Measurements from ENCODE around the gene C20orf202.
A peak's percentile ranks its signal among the peaks of the same experiment; 100 is the strongest.

C20orf202 gene

GRCh38 chr20:1185316-1185741 is 17.9 kb upstream of the C20orf202 start:
- no peak for DNase-seq

DNA sequence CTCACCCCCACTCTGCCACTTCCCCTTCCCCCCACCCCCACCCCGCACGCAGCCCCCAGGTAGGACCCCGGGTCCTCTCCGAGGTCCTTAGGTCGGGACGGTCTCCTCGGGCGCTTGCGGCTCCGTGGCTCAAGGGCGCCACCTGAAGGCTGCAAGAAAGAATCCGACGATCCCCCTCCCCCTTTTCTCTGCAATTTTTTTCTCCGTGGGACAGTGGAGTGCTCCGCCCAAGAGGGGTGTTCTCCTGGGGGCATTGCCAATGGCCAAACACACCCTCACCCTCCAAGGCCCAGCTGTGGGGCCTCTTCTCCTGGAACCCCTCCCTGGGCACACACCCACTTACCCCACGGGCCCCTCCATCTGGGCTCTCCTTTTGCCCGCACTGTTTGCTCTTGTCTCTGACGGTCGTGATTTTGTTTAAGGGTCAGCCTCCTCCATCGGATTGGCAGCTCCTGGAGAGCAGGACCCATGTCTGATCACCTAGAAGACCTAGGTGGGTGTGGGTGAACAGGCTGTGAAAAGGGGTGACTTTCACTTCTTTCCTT is 17.4 kb upstream of the C20orf202 start:
- peak; percentile 39 for DNase-seq

DNA sequence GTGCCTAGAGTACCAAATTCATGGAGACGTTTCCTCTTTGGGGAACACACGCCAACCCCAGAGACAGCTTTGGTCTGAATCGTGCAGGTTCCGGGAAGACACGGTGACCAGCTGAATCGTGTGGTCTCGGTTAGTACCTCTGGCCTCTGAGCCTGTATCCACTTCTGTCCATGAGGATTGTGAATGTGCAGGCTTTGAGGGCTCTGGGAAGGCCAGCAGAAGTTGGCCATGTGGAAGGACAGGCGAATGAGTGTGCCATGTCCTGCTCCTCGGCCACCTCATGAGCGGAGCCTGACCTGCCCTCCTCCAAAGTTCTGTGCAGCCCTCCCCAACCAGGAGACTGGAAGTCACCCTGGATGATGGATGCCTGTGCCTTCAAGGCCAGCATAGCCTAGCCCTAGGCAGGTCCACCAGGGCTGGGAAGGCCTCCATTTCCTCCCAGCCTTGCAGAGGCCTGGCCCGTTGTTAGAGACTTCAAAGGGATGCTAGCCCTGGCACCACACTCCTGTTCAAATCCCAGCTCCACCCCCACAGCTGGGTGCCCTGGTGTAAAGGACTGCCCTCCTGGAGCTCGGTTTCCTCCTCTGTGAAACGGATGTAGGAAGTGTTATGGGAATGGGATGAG is 16.8 kb upstream of the C20orf202 start:
- DNase-seq, result no peak

- no peak for DNase-seq
Observed at GRCh38 chr20:1187605-1188171, 15.6 kb upstream of the C20orf202 start.

DNA sequence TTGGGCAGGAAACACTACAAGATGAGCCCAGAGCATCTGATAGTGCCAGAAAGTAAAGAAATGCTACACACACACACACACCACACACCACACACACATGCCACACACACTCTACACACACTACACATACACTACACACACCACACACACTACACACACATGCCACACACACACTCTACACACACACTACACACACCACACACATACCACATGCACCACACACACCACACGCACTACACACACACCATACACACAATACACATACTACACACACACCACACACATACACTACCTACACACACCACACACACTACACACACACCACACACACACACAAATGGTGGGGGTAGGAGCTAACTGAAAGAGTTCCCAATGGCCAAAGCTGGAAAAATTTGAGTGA is 14.9 kb upstream of the C20orf202 start:
- DNase-seq, result no peak

DNA sequence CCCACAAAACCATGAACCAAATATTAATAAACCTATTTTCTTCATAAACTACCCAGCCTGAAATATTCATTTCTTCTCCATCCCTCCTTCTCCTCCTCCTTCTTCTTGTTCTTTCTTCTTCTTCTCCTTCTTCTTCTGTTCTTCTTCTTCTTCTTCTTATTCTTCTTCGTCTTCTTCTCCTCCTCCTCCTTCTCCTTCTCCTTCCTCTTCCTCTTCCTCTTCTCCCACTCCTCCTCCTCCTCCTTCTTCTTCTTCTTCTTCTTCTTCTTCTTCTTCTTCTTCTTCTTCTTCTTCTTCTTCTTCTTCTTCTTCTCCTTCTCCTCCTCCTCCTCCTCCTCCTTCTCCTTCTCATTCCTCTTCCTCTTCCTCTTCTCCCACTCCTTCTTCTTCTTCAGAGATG is 13.4 kb upstream of the C20orf202 start:
- DNase-seq, result no peak

- no peak for DNase-seq
Observed at GRCh38 chr20:1190847-1191246, 12.4 kb upstream of the C20orf202 start.

DNA sequence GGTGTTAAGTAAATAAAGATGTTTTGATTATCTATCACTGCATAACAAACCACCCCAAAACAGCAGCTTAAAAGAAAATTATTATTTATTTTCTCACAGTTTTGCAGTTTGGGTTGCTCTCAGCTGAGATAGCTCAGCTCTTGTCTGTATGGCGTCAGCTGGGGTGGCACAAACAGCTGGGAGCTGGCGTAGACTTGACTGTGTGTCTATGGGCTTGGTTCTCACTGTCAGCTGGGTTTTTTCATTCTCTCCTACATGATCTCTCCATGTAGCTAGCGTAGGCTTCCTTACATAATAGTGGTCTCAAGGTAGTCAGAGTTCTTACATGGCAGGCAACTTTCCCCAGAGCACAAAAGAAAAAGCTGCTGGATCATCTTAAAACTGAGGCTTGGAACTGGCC is 12.0 kb upstream of the C20orf202 start:
- DNase-seq, result no peak

- DNase-seq, result no peak
Observed at GRCh38 chr20:1195226-1195625, 8.0 kb upstream of the C20orf202 start.

DNA sequence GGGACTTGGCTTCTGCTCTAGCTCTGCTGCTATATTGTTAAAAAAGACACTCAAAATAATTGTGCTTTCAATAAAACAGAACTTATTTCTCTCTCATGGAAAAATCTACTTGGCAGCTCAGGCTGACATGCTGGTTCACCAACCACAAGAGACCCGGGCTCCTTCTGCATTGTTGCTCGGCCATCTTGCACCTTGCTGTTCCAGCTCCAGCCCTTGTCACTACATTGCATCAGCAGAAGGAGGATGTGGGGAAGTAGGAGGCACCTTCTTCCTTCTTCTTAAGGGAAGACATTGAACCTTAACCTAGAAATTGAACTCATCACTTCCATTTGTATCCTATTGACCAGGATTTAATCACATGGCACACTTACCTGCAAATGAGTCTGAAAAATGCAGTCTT is 6.6 kb upstream of the C20orf202 start:
- no peak for DNase-seq

- DNase-seq, result no peak
Observed at GRCh38 chr20:1197801-1198200, 5.5 kb upstream of the C20orf202 start.

GRCh38 chr20:1198751-1199150 is 4.5 kb upstream of the C20orf202 start:
- no peak for DNase-seq

DNA sequence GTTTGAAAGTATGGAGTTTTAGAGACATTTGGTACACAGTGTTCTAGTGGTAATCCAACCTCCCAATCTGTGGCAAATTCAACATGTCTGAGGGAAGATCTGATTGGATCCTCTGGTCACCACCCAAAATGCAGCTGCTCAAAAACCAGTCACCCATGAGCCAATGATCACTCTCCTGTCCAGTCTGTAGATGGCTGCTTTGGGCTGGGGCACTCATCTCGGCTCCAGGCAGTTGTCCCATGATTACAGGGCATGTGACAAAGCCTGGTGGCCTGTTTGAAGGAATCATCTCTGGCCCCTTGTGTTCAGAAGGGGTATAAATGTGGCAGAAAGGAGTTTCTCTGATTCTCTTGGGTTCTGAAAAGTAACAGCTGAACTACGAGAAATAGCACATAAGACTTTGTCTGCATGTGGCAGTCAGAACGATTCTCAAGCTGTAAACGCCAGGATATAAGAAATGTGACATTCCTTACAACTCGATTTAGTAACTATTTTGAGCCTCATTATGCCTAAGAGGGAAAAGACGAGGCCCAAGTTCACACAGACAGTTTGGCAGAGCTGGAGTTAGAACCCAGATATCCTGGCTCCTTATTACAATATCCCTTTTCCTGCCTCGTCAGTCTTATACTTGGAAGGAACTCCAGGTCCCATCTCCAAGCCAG is 3.9 kb upstream of the C20orf202 start:
- DNase-seq, result no peak

DNA sequence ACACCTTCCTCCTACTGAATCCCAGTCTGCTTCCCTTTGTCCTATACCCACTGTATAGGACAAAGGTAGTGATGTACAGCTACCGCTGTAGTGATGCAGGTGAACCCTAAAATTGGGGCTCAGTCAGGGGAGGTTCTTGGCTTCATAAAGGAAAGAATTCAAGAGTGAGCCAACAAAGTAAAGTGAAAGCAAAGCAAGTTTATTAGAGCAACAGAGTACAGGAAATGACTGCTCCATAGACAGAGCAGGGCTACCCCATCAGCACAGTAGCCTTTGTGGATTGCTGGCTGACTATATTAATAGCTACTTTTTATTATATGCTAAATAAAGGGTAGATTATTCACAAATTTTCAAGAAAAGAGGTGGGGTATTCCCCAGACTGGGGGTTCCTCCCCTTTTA is 3.3 kb upstream of the C20orf202 start:
- no peak for DNase-seq

- no peak for DNase-seq
Observed at GRCh38 chr20:1203630-1204029, 376 bp downstream of the C20orf202 start.

- no peak for DNase-seq
Observed at GRCh38 chr20:1204113-1204512, 859 bp downstream of the C20orf202 start.

DNA sequence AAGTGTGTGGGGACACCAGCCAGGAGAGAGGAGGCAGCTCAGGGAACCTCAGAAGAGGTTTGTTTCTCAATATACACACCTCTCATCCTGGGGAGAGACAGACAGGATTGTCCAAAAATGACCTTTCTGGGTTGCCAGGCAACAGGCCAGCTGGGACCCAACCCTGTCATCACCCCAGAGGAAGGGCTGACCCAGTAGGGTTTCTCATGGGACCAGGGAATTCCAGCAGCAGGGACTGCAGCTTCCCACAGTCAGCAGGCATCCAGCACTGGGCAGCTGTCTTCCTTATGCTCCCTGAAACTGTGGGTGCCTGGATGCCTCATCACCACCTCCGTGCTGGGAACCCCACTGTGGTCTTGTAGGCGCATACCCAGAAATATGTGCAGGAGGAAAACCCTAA is 1.3 kb downstream of the C20orf202 start:
- no peak for DNase-seq

DNA sequence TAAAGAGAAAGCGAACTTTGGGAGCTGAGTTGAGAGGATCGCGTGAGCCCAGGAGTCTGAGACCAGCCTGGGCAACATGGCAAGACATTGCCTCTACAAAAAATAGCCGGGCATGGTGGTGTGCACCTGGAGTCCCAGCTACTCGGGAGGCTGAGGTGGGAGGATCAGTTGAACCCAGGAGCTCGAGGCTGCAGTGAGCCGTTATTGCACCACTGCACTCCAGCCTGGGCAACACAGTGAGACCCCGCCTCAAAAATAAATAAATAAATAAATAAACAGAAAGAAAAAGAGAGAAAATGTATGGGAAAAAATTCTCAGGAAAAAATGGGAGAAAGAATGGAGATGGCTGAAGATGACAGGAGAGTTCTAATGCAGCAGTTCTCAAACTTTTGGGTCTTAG is 2.5 kb downstream of the C20orf202 start:
- DNase-seq, result no peak

DNA sequence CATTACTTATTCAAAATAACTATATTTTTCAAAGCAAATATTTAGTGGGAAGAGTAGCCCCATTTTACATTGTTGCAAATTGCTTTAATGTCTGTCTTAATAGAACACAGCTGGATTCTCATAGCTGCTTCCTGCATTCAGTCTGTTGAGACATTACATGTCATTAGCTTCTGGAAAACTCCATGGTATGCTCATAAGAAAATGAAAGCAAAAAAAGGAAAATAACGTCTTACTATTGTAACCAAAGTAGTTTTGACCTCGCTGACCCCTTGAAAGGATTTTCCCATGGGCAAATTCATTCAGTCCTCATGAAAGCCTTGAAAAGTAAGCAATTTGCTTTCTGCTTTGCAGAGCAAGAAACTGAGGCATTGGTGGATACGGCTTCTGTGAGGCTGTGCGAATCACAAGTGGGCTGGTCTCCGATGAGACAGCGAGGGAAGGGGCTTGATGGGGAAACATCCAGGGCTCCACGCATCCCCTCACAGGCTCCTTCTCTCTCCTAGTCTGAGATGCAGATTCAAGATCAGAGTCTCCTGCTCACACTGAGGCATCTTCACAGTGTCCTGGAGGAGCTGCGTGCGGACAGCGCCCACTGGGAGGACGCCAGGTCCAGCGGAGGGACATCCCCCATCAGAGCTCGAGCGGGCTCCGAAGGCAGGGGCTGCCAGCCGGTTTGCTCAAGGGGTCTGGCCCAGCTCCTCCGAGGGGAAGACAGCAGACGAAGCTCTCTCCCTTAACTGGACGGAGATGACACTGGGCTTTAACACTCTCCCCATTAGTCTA is 3.3 kb downstream of the C20orf202 start:
- DNase-seq, result no peak

DNA sequence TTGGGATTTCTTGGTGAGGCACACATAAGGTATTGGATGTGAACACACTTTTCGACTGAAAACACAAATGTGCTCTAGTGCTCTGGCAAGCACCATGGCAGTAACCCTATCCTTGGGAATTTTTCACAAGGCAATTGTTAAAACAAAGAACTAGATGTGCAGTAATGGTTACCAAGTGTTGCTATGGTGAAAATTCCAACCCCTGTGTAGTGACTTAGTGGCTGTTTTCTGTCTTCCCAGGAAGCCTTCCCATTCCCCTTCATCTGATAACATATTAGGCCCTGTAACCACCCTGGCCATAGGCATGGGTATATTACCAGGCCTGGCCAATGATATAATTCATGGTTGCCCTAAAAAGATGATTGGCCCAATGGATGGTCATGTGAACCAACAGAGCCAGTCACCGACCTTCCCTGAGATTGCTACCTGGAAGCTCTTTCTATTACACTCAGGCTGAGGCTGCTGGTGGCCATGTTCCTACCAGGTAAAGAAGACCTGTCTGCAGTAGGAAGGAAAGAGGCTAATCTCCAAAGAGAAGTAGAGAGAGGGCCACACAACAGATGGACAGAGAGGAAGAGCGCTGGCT is 4.1 kb downstream of the C20orf202 start:
- no peak for DNase-seq

DNA sequence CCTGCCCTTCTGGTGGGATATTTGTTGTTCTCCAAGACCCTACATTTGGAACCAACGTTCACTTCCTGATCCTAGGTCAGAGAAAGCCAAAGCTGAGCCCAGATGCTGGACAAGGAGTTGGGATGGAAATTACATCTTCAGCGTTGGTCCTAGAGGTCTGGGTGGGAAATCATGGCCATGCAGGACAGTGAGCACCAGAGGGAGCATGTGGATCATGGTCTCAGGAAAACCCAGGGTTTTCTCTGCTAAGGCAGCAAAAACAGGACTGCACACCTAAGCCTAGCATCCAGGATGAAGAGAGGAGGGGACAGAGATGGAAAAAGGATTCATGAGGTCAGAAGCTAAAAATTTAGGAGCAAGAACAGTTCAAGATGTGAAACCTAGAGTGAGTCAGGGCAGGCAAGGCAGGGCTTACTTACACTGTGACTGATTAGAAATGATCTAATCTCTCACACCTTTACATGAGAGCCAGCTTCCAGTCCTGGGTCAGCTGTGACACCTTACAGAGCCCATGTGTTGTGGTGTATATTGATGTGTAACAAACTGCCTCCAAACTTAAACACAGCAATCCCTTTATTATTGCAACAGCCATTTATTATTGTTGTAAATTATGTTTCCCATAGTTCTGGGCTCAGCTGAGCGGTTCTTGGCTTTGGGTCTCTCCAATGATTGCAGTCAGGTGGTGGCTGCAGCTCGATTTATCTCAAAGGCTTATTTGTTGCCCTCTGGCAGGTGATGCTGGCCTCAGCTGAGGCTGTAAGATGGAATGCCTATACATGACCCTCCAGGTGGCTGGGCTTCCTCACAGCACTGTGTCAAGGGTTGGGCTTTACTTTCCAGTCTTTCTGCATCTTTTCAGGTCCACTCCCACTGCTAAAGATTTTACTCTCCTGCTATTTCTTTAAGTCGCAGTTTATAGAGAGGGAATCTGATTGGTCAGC is 6.5 kb downstream of the C20orf202 start:
- no peak for DNase-seq

GRCh38 chr20:1210501-1210900 is 7.2 kb downstream of the C20orf202 start:
- no peak for DNase-seq

Data from CD4-positive, alpha-beta T cell treated with Interleukin-12 subunit alpha and Interleukin-12 subunit beta, for 1 hour (primary cell).